ENCODE results near the gene BTRC. TPM values are rescaled to one million over a fixed set of nuclear protein-coding genes. Genes with fewer than 3 reads are reported as not detected.

The BTRC gene
- total and polyA plus RNA-seq, 7 donors: 2.4 to 32.6 (median 9.4) TPM

DNA sequence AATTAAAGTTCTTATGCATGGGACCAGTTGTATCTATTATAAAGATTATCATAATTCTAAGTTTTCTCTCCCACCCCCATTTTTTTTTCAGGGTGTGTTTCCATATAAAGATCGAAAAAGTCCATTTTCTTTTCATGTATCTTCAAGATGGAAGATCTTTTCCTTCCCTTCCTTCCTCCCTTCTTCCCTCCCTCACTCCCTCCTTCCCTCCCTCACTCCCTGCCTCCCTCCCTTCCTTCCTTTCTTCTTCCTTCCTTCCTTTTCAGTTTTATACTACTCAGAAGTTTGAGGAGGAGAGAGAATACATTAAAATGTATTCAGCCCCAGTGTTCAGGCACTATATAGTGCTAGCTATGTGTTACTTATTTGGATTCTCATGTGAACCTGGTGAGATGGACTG is 136.1 kb downstream of the BTRC start:
- H3K4me1 ChIP-seq: no peaks in the 10 kb centered on the region
- H3K27me3 ChIP-seq: no peaks in the 10 kb centered on the region
- no peaks in the 10 kb centered on the region for H3K9me3 ChIP-seq
- H3K4me3 ChIP-seq: no peak overlapping the region
- H3K36me3 ChIP-seq: no peaks in the 10 kb centered on the region
- TF ChIP-seq, protein P1, sequence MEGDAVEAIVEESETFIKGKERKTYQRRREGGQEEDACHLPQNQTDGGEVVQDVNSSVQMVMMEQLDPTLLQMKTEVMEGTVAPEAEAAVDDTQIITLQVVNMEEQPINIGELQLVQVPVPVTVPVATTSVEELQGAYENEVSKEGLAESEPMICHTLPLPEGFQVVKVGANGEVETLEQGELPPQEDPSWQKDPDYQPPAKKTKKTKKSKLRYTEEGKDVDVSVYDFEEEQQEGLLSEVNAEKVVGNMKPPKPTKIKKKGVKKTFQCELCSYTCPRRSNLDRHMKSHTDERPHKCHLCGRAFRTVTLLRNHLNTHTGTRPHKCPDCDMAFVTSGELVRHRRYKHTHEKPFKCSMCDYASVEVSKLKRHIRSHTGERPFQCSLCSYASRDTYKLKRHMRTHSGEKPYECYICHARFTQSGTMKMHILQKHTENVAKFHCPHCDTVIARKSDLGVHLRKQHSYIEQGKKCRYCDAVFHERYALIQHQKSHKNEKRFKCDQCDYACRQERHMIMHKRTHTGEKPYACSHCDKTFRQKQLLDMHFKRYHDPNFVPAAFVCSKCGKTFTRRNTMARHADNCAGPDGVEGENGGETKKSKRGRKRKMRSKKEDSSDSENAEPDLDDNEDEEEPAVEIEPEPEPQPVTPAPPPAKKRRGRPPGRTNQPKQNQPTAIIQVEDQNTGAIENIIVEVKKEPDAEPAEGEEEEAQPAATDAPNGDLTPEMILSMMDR (IDR thresholded peaks at IDR 0.05): no peak
- intact Hi-C loops (cut with DNase I): no loop called here
- 97 to 98% methylated on average over 1 of the region's 1 CpG for WGBS, 2 donors
- no peak overlapping the region for H3K27ac ChIP-seq
- DNase-seq: no peak

- intact Hi-C loops (cut with DNase I): no loop called here
- DNase-seq: no peak
- Histone ChIP-seq H3K4me1 (no peaks in the 10 kb centered on the region), H3K9me3 (no peaks in the 10 kb centered on the region), H3K36me3 (no peaks in the 10 kb centered on the region), H3K4me3 (no peak overlapping the region), H3K27ac (no peak overlapping the region), H3K27me3 (no peaks in the 10 kb centered on the region)
- no peak for TF ChIP-seq POLR2A (IDR thresholded peaks at IDR 0.05)
- no peak for TF ChIP-seq POLR2AphosphoS5 (IDR thresholded peaks at IDR 0.05)
- no peak for TF ChIP-seq EP300 (IDR thresholded peaks at IDR 0.05)
- TF ChIP-seq, protein P1 (IDR thresholded peaks at IDR 0.05): no peak
- WGBS, 2 donors: 92 to 94% methylated on average over 3 of the region's 3 CpGs
Observed at GRCh38 chr10:101492205-101492604, 138.2 kb downstream of the BTRC start.

GRCh38 chr10:101492814-101493213 is 138.8 kb downstream of the BTRC start:
- TF ChIP-seq POLR2AphosphoS5 (IDR thresholded peaks at IDR 0.05): no peak
- TF ChIP-seq, protein P1 (IDR thresholded peaks at IDR 0.05): no peak
- Histone ChIP-seq H3K4me1 (no peaks in the 10 kb centered on the region), H3K4me3 (no peak overlapping the region), H3K27ac (no peak overlapping the region), H3K9me3 (no peaks in the 10 kb centered on the region), H3K27me3 (no peaks in the 10 kb centered on the region), H3K36me3 (no peaks in the 10 kb centered on the region)
- intact Hi-C loops (cut with DNase I): no loop called here
- no peak for DNase-seq
- WGBS, 2 donors: 71 to 97% methylated on average over 1 of the region's 1 CpG

- 60 to 88% methylated on average over 1 of the region's 1 CpG for WGBS, 2 donors
- intact Hi-C loops (cut with DNase I): no loop called here
Observed at GRCh38 chr10:101493249-101493648, 139.3 kb downstream of the BTRC start.

DNA sequence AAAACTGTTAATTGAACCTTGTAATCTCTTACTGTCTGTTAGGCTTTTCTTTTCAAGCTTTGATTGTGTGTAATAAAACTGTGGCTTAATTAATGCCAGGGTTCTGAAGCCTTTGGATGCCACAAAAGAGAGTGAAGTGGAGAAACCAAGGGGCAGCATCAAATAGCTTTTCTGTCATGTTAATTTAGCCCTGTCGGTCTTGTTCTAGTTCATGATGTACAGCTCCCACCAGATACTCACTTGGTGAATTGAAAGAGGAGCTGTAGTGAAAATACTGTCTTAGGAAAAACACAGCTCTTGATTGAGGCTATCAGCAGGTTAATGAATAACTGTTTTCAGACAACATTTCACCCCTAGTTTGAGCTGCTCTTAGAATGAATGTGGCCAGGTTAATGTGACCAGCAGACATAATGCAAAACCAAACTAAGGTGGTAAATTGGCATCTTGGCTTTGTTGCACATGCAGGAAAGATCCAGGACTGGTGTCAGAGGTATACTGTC is 139.9 kb downstream of the BTRC start:
- Histone ChIP-seq H3K9me3 (no peaks in the 10 kb centered on the region), H3K27ac (no peak overlapping the region), H3K36me3 (no peaks in the 10 kb centered on the region), H3K4me1 (no peaks in the 10 kb centered on the region), H3K4me3 (no peak overlapping the region), H3K27me3 (no peaks in the 10 kb centered on the region)
- TF ChIP-seq POLR2AphosphoS5 (IDR thresholded peaks at IDR 0.05) (no peak), EP300 (IDR thresholded peaks at IDR 0.05) (no peak), POLR2A (IDR thresholded peaks at IDR 0.05) (no peak)
- TF ChIP-seq, protein P1 (IDR thresholded peaks at IDR 0.05): no peak
- DNase-seq: no peak
- WGBS, 2 donors: 38 to 73% methylated on average over 1 of the region's 1 CpG
- intact Hi-C loops (cut with DNase I): no loop called here

More at GRCh38 chr10:101493249-101493648, 139.3 kb downstream of the BTRC start:
- H3K27me3 ChIP-seq: no peaks in the 10 kb centered on the region
- no peaks in the 10 kb centered on the region for H3K4me1 ChIP-seq
- DNase-seq: no peak
- TF ChIP-seq POLR2A (IDR thresholded peaks at IDR 0.05) (no peak), EP300 (IDR thresholded peaks at IDR 0.05) (no peak), POLR2AphosphoS5 (IDR thresholded peaks at IDR 0.05) (no peak)
- TF ChIP-seq, protein P1 (IDR thresholded peaks at IDR 0.05): no peak
- H3K27ac ChIP-seq: no peak overlapping the region
- H3K36me3 ChIP-seq: no peaks in the 10 kb centered on the region
- H3K9me3 ChIP-seq: no peaks in the 10 kb centered on the region
- no peak overlapping the region for H3K4me3 ChIP-seq

Data from sigmoid colon (tissue), 7 donors.